Skeletal muscle cell (primary cell): ENCODE measurements around the gene PRPF19.
A peak's percentile ranks its signal among the peaks of the same experiment; 100 is the strongest.

Experiments
- DNase-seq: peaks from one replicate; pipeline ENCODE4 v3.0.0-alpha.2; 2010; ENCODE audit warnings: low read depth
- H3K4me3 ChIP-seq: 2 replicates; pipeline ENCODE4 v1.5.1; 2011; ENCODE audit warnings: low read depth, mild to moderate bottlenecking, control low read depth, low read length, moderate library complexity

The PRPF19 gene

DNA sequence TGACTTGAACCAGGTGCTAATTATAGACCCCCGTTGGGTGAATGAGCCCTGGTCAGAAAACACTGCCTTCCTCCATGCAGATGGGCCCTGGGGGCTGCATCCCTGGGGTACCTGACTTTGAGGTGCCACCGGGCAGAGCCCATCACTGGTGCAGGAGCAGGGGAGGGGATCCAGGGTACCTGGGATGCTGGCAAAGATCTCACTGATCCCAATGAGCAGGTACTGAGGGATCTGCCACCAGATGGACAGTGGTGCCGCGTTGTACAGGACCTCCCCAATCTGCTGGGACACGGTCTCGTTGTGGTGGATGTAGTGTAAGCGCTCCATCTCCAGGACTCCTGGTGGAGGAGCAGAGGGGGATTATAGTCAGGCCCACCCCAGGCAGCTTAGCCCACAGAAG, 32.9 kb upstream of the PRPF19 start:
- no peak for DNase-seq
- no peak overlapping the region for H3K4me3 ChIP-seq

DNA sequence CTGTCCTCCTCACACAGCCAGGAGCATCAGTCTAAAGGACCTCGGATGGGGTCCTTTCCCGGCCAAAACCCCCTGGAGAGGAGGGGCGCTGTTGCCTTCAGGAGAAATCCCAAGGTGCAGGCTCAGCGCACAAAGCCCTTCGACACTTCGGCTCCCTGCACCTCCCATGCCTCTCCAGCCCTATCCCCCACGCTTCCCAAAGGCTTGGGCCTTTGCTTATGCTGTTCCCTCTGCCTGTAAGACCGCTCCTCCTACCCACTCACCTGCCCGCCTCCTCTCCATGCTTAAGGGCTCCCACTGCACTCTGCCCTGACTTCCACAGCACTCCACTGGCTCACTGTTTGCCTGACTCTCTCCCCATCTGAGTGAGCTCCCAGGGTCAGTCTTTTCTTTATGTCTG, 32.1 kb upstream of the PRPF19 start:
- no peak for DNase-seq
- H3K4me3 ChIP-seq = no peak overlapping the region

DNA sequence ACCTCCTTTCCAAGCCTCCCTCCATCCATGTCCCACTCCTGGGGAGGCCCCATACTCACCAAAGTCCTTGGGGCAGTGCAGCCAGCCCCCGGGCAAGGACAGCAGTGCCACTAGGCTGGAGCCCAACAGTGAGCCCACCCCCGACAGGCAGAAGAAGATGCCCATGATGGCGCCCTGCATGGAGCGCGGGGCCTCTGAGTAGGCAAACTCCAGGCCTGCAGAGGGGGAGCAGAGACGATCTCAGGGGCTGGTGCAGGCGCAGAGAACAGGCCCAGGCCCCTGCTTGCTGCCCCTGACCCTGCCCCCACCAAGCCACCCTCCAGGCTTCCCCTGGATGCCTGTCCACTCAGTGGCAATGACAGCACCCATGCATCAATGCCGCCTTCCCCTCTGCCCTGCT, 31.4 kb upstream of the PRPF19 start:
- no peak for DNase-seq
- H3K4me3 ChIP-seq = no peak overlapping the region

DNA sequence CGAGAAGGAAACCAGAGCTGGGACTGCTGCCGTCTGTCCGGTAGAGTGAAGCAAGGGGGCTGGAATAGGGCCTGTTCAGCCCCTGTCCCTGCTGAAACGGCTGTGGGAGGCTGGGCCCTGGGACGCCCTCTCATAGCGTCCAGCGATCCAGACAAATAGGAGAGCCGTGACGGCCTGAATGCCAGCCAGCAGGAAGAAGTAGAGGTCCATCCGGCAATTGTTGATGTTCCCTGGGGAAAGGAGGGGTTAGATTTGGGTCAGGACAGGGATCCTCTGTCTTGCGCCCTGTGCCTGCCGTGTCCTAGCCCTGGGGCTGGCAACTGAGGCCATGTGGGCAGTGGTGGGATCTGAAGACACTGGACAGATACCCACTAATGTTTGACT, 30.8 kb upstream of the PRPF19 start:
- no peak overlapping the region for H3K4me3 ChIP-seq
- no peak for DNase-seq

DNA sequence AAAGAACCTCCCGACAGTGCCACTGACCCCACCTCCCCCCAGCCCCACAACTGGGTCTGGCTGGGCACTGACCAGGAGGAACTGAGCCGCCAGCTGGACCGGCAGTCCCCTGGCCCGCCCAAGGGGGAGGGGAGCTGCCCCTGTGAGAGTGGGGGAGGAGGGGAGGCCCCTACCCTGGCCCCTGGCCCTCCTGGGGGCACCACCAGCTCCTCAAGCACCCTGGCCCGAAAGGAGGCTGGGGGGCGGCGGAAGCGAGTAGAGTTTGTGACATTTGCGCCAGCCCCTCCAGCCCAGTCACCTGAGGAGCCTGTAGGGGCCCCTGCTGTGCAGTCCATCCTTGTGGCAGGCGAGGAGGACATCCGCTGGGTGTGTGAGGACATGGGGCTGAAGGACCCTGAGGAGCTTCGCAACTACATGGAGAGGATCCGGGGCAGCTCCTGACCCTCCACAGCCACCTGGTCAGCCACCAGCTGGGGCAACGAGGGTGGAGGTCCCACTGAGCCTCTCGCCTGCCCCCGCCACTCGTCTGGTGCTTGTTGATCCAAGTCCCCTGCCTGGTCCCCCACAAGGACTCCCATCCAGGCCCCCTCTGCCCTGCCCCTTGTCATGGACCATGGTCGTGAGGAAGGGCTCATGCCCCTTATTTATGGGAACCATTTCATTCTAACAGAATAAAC, 30.2 kb upstream of the PRPF19 start:
- H3K4me3 ChIP-seq = no peak overlapping the region
- DNase-seq = no peak

DNA sequence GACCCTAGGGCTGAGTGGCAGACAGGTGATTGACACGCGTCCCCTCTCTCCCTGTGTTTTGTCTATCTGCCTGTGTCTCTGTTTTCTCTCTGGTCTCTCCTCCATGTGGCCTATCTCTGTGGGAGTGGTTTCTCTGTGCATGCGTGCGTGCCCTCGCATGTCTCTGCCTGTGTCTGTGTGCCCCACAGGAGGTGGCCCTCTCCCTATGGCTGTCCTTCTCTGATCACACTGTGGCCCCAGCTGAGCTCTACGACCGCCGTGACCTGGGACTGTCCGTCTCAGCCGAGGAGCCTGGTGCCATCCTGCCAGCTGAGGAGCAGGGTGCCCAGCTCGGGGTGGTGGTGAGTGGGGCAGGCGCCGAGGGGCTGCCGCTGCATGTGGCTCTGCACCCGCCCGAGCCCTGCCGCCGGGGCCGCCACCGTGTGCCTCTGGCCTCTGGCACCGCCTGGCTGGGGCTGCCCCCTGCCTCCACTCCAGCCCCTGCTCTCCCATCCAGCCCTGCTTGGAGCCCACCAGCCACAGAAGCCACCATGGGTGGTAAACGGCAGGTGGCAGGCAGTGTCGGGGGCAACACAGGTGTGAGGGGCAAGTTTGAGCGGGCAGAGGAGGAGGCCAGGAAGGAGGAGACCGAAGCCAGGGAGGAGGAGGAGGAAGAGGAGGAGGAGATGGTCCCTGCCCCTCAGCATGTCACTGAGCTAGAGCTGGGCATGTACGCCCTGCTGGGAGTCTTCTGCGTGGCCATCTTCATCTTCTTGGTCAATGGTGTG, 29.5 kb upstream of the PRPF19 start:
- no peak overlapping the region for H3K4me3 ChIP-seq
- DNase-seq = no peak

DNA sequence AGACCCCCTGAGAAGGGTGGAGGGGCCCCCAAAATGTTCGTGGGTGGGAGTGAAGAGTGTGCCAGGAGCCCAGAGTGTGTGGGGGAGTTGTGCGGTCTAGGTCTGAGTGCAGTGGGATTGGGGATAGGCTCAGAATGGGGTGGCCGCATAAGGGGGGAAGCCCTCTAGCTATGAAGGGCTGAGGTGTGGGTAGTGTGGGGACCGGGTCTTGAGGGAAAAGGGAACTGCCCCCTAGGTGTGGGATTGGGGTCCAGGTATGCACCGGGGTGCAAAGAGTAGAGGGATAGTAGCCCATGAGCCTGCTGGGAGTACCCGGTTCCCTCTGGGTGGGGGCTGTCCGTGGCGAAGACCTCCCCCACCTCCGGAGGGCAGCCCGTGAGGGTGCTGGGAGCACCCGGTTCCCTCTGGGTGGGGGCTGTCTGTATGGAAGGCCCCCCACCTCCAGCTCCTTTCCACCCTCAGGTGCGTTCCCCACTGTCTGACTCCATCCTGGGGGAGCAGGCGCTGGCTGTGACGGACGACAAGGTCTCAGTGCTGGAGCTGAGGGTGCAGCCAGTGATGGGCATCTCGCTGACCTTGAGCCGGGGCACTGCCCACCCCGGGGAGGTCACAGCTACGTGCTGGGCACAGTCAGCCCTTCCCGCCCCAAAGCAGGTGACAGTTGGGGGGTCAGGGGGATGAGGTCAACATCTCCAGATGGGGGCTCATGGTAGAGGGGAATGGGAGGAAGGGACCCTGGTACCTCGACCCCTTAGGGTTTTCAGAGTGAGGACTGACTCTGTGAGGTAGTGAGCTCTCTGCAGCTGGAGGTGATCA, 28.6 kb upstream of the PRPF19 start:
- DNase-seq = no peak
- H3K4me3 ChIP-seq = no peak overlapping the region

DNA sequence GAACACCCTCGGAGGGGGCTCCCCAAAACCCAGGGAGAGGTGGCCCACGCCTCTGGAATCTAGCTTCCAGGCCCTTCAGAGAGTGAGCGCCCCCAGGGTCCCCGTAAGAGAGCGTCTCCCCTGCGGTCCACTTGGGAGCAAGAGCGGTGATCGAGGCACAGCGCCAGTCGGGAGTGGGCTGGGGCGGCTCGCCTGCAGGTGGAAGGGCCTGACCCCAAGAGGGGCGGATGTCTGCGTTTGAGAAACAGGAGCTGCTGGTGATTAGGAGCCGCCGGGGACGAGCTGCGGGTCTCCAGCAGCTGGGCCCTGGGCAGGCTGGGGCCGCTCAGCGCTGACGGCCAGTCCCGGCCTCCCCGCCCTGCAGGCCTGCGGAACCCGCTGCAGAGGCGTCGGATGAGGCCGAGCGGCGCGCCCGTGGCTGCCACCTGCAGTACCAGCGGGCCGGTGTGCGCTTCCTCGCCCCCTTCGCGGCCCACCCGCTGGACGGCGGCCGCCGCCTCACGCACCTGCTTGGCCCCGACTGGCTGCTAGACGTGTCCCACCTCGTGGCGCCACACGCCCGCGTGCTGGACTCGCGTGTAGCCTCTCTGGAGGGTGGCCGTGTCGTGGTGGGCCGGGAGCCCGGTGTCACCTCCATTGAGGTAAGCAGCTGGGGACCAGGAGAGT, 27.9 kb upstream of the PRPF19 start:
- H3K4me3 ChIP-seq = no peak overlapping the region
- DNase-seq = no peak

DNA sequence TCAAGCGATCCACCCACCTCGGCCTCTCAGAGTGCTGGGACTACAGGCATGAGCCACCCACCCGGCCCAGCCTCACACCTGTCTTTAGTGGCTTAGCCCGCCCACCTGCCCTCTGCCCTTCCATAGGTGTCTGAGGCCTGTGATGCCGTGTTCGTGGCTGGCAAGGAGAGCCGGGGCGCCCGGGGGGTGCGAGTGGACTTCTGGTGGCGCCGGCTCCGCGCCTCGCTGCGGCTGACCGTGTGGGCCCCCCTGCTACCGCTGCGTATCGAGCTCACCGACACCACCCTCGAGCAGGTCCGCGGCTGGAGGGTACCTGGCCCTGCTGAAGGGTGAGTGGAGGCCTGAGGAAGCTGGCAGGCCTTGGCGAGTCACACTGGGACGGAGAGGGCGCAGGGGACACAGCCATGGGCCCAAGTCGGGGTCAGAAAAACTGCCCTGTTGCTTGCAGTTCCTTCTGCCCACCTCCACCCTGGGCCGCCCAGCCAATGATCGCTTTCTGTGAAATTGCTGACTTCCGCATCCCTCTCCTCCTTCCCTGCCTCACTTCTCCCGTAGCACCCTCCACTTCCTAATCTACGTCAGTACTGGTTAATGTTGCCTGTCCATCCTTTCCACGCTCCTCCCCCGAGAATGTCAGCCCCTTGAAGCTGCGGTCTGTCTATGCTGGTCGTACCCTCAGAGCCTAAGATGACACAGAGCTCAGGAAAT, 27.2 kb upstream of the PRPF19 start:
- no peak for DNase-seq
- H3K4me3 ChIP-seq = no peak overlapping the region

DNA sequence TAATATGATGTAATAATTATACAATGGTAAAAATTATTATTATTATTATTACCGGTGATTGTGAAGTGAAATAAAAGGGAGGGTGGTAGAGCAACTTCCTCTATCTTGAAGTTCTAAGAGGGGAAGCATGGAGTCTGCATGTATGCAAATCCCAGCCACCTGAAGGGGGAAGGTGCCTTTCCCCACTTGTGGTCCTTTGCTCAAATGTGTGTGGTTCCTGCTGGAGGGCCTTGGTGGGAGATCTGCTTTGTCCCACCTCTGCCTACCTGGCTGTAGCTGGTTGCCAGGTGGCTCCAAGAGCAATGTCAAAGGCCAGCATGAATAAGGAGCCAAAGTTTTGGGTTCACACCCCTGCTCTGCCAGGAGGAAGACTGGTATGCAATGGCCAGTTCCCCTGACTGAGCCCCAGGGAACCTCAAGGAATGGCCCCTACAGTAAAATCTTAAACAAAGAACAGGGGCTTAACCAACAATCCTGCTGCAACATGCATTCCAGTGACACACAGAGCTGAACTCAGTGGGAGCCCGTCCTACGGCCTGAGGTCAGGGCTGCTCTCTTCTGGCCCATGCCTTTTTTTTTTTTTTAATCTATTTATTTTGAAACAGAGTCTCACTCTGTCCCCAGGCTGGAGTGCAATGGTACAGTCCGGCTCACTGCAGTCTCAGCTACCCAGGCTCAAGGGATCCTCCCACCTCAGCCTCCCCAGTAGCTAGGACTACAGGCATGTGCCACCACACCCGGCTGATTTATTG, 26.4 kb upstream of the PRPF19 start:
- H3K4me3 ChIP-seq = no peak overlapping the region
- DNase-seq = no peak

DNA sequence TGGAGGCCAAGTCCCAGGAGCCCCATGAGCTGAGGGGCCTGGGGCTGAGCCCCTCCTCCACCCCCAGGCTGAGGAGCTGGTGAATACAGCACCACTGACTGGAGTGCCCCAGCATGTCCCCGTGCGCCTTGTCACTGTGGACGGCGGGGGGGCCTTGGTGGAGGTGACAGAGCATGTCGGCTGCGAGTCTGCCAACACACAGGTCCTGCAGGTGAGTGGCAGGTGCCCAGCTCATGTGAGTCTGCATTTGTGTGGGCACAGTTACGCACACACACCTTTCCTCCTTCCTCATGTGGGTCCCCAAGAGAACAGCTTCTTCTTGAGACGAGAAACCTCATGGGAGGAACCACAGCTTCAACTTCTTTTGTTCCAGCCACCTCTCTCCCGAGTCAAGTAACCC, 25.5 kb upstream of the PRPF19 start:
- no peak overlapping the region for H3K4me3 ChIP-seq
- no peak for DNase-seq

DNA sequence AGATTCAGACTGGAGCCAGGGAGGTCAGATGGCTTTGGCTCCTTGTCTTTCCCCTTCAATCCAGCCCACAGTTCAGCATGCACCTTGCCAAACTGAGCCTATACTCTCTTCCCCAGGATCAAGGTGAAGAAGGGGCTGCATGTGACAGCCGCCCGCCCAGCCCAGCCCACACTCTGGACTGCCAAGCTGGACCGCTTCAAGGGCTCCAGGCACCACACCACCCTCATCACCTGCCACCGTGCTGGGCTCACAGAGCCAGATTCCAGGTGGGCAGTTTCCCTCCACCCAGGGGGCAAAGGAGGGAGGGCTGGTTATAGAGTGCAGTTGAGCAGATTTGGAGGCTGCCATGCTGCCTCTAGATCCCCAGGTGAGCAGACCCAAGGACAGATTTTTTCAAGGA, 24.0 kb upstream of the PRPF19 start:
- no peak overlapping the region for H3K4me3 ChIP-seq
- DNase-seq = no peak

DNA sequence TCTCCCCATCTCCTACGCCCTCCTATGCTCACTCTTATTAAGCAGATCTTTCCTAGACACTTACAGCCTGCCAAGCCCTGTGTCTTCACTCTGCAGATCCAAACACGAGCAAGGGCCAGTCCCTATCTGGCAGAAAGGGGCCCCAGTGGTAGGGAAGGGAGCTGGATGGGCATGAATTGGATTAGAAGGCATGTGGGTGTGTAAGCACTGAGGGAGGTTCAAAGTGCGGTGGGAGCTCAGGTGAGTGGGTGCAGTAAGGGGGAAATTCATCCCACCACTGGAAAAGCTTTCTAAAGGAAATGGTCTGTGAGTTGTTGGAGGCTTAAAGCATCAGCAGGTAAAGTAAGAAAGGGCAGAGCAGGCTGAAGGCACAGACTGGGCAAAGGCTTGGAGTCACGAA, 23.4 kb upstream of the PRPF19 start:
- no peak for DNase-seq

DNA sequence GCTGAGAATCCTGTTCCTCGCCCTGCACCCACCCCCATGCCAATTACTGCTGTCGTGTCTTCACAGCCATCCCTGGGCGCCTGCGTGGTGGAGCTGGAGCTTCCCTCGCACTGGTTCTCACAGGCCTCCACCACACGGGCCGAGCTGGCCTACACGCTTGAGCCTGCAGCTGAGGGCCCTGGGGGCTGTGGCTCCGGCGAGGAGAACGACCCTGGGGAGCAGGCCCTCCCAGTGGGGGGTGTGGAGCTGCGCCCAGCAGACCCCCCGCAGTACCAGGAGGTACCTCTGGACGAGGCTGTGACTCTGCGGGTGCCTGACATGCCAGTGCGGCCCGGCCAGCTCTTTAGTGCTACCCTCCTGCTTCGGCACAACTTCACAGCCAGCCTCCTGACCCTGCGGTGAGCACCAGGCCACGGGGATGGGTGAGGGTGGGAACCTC, 22.2 kb upstream of the PRPF19 start:
- H3K4me3 ChIP-seq = no peak overlapping the region
- DNase-seq = no peak

More for the DNA sequence above, 23.4 kb upstream of the PRPF19 start:
- no peak overlapping the region for H3K4me3 ChIP-seq

DNA sequence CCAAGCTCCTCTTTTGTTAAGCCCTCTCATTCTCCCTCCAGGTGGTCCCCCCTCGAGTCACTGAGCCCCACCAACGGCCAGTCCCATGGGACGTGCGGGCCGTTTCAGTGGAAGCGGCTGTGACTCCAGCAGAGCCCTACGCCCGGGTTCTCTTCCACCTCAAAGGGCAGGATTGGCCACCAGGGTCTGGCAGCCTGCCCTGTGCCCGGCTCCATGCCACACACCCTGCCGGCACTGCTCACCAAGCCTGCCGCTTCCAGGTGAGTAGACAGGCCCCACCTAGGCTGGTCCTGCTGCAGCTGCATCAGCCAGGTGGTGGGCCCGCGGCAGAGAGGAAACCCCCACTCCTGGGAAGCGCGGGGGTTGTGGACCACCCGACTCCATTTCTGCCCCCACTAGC, 21.2 kb upstream of the PRPF19 start:
- no peak for DNase-seq
- H3K4me3 ChIP-seq = no peak overlapping the region

DNA sequence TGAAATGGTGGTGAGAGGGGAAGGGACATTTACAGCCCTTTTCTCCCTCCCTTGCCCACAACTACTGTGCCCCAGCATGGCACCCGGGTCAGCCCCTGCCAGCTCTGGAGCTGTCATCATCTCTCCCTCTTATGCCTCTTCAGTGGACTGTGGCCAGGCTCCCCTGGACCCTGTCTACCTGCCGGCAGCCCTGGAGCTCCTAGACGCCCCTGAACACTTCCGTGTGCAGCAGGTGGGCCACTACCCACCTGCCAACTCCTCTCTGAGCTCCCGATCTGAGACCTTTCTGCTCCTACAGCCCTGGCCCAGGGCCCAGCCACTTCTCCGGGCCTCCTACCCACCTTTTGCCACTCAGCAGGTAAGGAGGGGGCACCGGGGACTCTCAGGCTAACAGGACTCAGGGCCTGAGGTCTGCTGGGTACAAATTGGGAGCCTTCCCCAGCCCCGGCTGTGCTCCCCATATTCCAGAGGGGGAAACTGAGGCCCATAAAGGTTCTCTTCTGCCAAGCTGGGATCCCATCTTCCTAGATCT, 20.7 kb upstream of the PRPF19 start:
- DNase-seq = no peak
- H3K4me3 ChIP-seq = no peak overlapping the region

DNA sequence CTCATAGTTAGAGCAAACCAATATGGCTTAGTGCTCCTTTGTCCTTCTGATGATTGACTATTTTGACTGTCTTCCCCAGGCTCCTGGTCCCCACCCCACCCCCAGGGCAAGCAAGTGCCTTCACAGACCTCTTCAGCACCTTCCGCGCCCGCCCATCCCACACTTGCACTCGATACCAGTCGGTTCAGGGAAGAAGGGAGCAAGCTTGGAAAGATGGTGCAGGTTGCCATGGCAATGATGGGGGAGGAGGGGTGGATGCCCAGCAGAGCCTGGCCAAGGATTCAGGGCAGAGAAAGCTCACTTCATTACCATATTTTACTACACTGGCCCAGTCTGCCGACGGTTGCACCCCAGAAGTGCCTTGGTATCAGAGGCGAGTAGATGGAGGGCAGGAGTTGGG, 20.1 kb upstream of the PRPF19 start:
- DNase-seq = no peak
- no peak overlapping the region for H3K4me3 ChIP-seq

DNA sequence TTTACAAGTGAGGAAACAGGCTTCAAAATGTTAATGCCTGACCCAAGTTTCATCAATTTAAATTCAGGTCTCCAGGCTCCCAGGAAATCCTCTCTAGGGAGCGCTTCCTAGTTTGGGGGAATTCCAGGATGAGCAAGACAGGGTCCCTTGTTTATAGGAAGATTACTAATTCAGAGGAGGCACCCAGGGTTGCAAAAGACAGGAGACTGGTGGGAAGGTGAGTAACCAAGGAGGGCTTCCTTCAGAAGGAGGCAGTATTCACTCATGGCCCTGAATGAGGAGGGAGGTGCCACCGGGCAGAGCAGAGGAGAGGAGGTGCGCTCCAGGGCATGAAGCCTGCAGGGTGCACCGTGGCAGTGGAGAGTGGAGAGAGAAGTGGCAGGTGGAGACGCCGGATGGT, 19.5 kb upstream of the PRPF19 start:
- DNase-seq = peak; percentile 8
- H3K4me3 ChIP-seq = no peak overlapping the region
